H1 (cell line): Measurements from ENCODE around the gene TMEM140. TPM values are rescaled to one million over a fixed set of nuclear protein-coding genes. Genes with fewer than 3 reads are reported as not detected.

ENCODE experiments used
- CTCF ChIA-PET: fragments of 300-600 bp; sonication (Branson Sonifier 250); formaldehyde crosslinking; loops from one replicate; lab custom pipeline; 2021; ENCODE audit not compliant: partially characterized antibody; lab: Charles Lee
- POLR2A ChIA-PET: fragments of 300-600 bp; sonication (Branson Sonifier 250); formaldehyde crosslinking; loops from one replicate; lab custom pipeline; 2021; ENCODE audit warnings: inconsistent platforms; ENCODE audit not compliant: partially characterized antibody; lab: Charles Lee
- DNase-seq, 2 experiments: peaks; one replicate each; pipeline versions ENCODE4 v3.0.0 to v3.0.0-alpha.2; 2010 to 2022; ENCODE audit warnings: low spot score in 2 of 2, low read depth in 1 of 2, mixed read lengths in 1 of 2
- FAIRE-seq: peaks from 2 replicates; lab custom pipeline; 2011; peaks lifted over from hg19 to GRCh38; lab: Jason Lieb, UNC
- H2AFZ ChIP-seq: 2 replicates; pipeline ENCODE4 v1.8.1; 2012; ENCODE audit warnings: low read length, inconsistent platforms
- H2AK5ac ChIP-seq: 2 replicates; pipeline ENCODE4 v1.6.1; 2013; ENCODE audit warnings: low read depth, low read length
- H2BK120ac ChIP-seq: replicated peaks from 2 replicates; pipeline ENCODE3; 2013; ENCODE audit warnings: low read depth, low read length, inconsistent platforms
- H2BK12ac ChIP-seq: 2 replicates; pipeline ENCODE4 v1.6.1; 2013; ENCODE audit warnings: low read depth, low read length
- H2BK15ac ChIP-seq: 2 replicates; pipeline ENCODE4 v1.6.1; 2013; ENCODE audit warnings: low read length
- H2BK20ac ChIP-seq: 2 replicates; pipeline ENCODE4 v1.6.1; 2013; ENCODE audit warnings: low read length
- H2BK5ac ChIP-seq: 2 replicates; pipeline ENCODE4 v1.6.1; 2013; ENCODE audit warnings: low read depth, low read length
- H3K14ac ChIP-seq: 2 replicates; pipeline ENCODE4 v1.6.1; 2013; ENCODE audit warnings: inconsistent platforms; ENCODE audit not compliant: insufficient read length
- H3K18ac ChIP-seq: 2 replicates; pipeline ENCODE4 v1.6.1; 2013; ENCODE audit warnings: low read length; ENCODE audit errors: extremely low read depth
- H3K23ac ChIP-seq: 2 replicates; pipeline ENCODE4 v1.6.1; 2013; ENCODE audit warnings: inconsistent platforms; ENCODE audit not compliant: insufficient read length
- H3K23me2 ChIP-seq: 2 replicates; pipeline ENCODE4 v1.6.1; 2013; ENCODE audit warnings: low read depth, low read length
- H3K27ac ChIP-seq: 2 replicates; pipeline ENCODE4 v1.6.1; 2011; ENCODE audit warnings: low read depth, low read length, inconsistent platforms
- H3K27me3 ChIP-seq, 4 experiments: replicated peaks in 1 of 4; 1 replicate in 1 of 4; 2 replicates in 3 of 4; pipeline versions ENCODE4 v1.6.1 to v1.8.1; 2011 to 2013; ENCODE audit warnings: low read length in 3 of 4, mild to moderate bottlenecking in 3 of 4, inconsistent platforms in 2 of 4, mixed read lengths in 2 of 4, moderate library complexity in 1 of 4; ENCODE audit not compliant: control insufficient read depth in 3 of 4, insufficient read depth in 3 of 4; ENCODE audit errors: extremely low read depth in 1 of 4
- H3K36me3 ChIP-seq, 4 experiments: 2 replicates each; pipeline versions ENCODE4 v1.6.1 to v1.8.1; 2011 to 2013; ENCODE audit warnings: mild to moderate bottlenecking in 4 of 4, low read length in 3 of 4, moderate library complexity in 2 of 4, control low read depth in 1 of 4, inconsistent platforms in 1 of 4; ENCODE audit not compliant: insufficient read depth in 4 of 4, control insufficient read depth in 2 of 4
- H3K4ac ChIP-seq: replicated peaks from 2 replicates; pipeline ENCODE3; 2013; ENCODE audit warnings: low read length, low read depth, mixed read lengths, inconsistent platforms; ENCODE audit not compliant: insufficient read length
- H3K4me1 ChIP-seq, 4 experiments: replicated peaks in 1 of 4; 1 replicate in 1 of 4; 2 replicates in 3 of 4; pipeline versions ENCODE4 v1.6.1 to v1.8.1; 2011 to 2013; ENCODE audit warnings: low read length in 3 of 4, inconsistent platforms in 2 of 4, mixed read lengths in 1 of 4; ENCODE audit not compliant: insufficient read depth in 4 of 4, control insufficient read depth in 3 of 4
- H3K4me2 ChIP-seq, 2 experiments: 2 replicates each; pipeline versions ENCODE4 v1.6.1 to v1.8.1; 2011 to 2013; ENCODE audit warnings: low read depth in 2 of 2, low read length in 2 of 2, control low read depth in 1 of 2, inconsistent platforms in 1 of 2, mild to moderate bottlenecking in 1 of 2; ENCODE audit not compliant: insufficient read depth in 1 of 2
- H3K4me3 ChIP-seq, 4 experiments: fragments of 200-600, 300-600 bp in 1 of 4; sonication (generic), shearing (Covaris generic), sonication (Bioruptor Twin) in 1 of 4; 2 replicates each; pipeline versions ENCODE4 v1.5.1 to v1.8.1; 2011 to 2016; ENCODE audit warnings: low read length in 4 of 4, low read depth in 3 of 4, control low read depth in 2 of 4, inconsistent platforms in 2 of 4, mild to moderate bottlenecking in 2 of 4, mixed read lengths in 1 of 4, moderate library complexity in 1 of 4; ENCODE audit not compliant: insufficient read depth in 2 of 4; ENCODE audit errors: extremely low read depth in 1 of 4
- H3K56ac ChIP-seq: replicated peaks from 2 replicates; pipeline ENCODE3; 2013; ENCODE audit warnings: low read depth, mild to moderate bottlenecking, mixed read lengths, low read length, inconsistent platforms; ENCODE audit not compliant: insufficient read length
- H3K79me1 ChIP-seq: 2 replicates; pipeline ENCODE4 v1.6.1; 2013; ENCODE audit warnings: low read depth, low read length, control low read depth
- H3K79me2 ChIP-seq, 2 experiments: 2 replicates each; pipeline versions ENCODE4 v1.6.1 to v1.8.1; 2012 to 2013; ENCODE audit warnings: low read length in 2 of 2, mild to moderate bottlenecking in 2 of 2, inconsistent platforms in 1 of 2; ENCODE audit not compliant: insufficient read depth in 2 of 2, control insufficient read depth in 1 of 2
- H3K9ac ChIP-seq, 4 experiments: replicated peaks in 1 of 4; 1 replicate in 1 of 4; 2 replicates in 3 of 4; pipeline versions ENCODE4 v1.6.1 to v1.8.1; 2011 to 2013; ENCODE audit warnings: low read depth in 3 of 4, low read length in 3 of 4, control low read depth in 2 of 4, mild to moderate bottlenecking in 2 of 4, moderate library complexity in 2 of 4, inconsistent platforms in 1 of 4; ENCODE audit errors: extremely low read depth in 1 of 4
- H3K9me3 ChIP-seq, 2 experiments: 2 replicates each; pipeline versions ENCODE4 v1.6.1 to v1.8.1; 2012 to 2013; ENCODE audit warnings: mild to moderate bottlenecking in 2 of 2, moderate library complexity in 2 of 2, control low read depth in 1 of 2, inconsistent platforms in 1 of 2, low read depth in 1 of 2, low read length in 1 of 2, mixed read lengths in 1 of 2; ENCODE audit not compliant: insufficient read depth in 2 of 2
- H4K20me1 ChIP-seq, 2 experiments: replicated peaks in 1 of 2; 2 replicates each; pipeline versions ENCODE3 to v1.8.1; 2011 to 2013; ENCODE audit warnings: inconsistent platforms in 2 of 2, low read length in 2 of 2, mild to moderate bottlenecking in 1 of 2; ENCODE audit not compliant: insufficient read depth in 2 of 2, control insufficient read depth in 1 of 2
- H4K5ac ChIP-seq: 2 replicates; pipeline ENCODE4 v1.6.1; 2013; ENCODE audit warnings: low read length, low read depth, mixed read lengths, inconsistent platforms; ENCODE audit not compliant: insufficient read length
- H4K8ac ChIP-seq: 2 replicates; pipeline ENCODE4 v1.8.0; 2013; ENCODE audit warnings: mild to moderate bottlenecking, moderate library complexity, low read length, inconsistent platforms; ENCODE audit not compliant: insufficient read depth; ENCODE audit errors: extremely low read depth
- H4K91ac ChIP-seq: replicated peaks from 2 replicates; pipeline ENCODE3; 2013; ENCODE audit warnings: low read length, mixed read lengths, inconsistent platforms; ENCODE audit not compliant: insufficient read length
- E2F6 ChIP-seq: IDR thresholded peaks from 2 replicates; pipeline ENCODE4 v1.6.1; 2012; ENCODE audit warnings: inconsistent platforms
- FOSL1 ChIP-seq: IDR thresholded peaks from 2 replicates; pipeline ENCODE4 v1.6.1; 2011; ENCODE audit warnings: mild to moderate bottlenecking, low read depth, low read length, moderate library complexity; ENCODE audit not compliant: insufficient read depth
- HDAC2 ChIP-seq, 2 experiments: fragments of 300-600 bp in 1 of 2; sonication (generic) in 1 of 2; IDR thresholded peaks; 2 replicates each; pipeline ENCODE4 v1.6.1; 2011 to 2012; ENCODE audit warnings: low read depth in 2 of 2, low read length in 2 of 2, mild to moderate bottlenecking in 2 of 2, moderate library complexity in 2 of 2, borderline replicate concordance in 1 of 2, inconsistent platforms in 1 of 2
- JUND ChIP-seq: IDR thresholded peaks from 2 replicates; pipeline ENCODE4 v1.6.1; 2011; ENCODE audit warnings: mild to moderate bottlenecking, improper control_type of control experiment, low read length
- KDM4A ChIP-seq: IDR thresholded peaks from one replicate; pipeline ENCODE4 v1.7.1; 2012; ENCODE audit warnings: low read depth, mild to moderate bottlenecking, moderate library complexity, low read length, inconsistent platforms; ENCODE audit not compliant: severe bottlenecking
- NANOG ChIP-seq: IDR thresholded peaks from 2 replicates; pipeline ENCODE4 v1.6.1; 2011; ENCODE audit warnings: low read length, low read depth, mild to moderate bottlenecking, inconsistent platforms; ENCODE audit not compliant: insufficient read depth, poor library complexity, severe bottlenecking
- NRF1 ChIP-seq: IDR thresholded peaks from 2 replicates; pipeline ENCODE4 v1.6.1; 2011; ENCODE audit warnings: mild to moderate bottlenecking, low read depth, low read length, improper control_type of control experiment
- RBBP5 ChIP-seq: IDR thresholded peaks from 2 replicates; pipeline ENCODE4 v1.7.1; 2012; ENCODE audit warnings: low read depth, mild to moderate bottlenecking, inconsistent platforms, low read length, moderate library complexity, borderline replicate concordance
- TEAD4 ChIP-seq: IDR thresholded peaks from 2 replicates; pipeline ENCODE4 v1.6.1; 2012; ENCODE audit warnings: low read depth, low read length, inconsistent platforms, mixed read lengths
- WGBS, 2 experiments: shearing (Covaris generic) in 1 of 2; methylation state at CpG; one replicate each; pipeline versions ENCODE4 v1.1.6 to v1.1.7; 2013 to 2015; ENCODE audit warnings: low lambda C conversion rate in 2 of 2, mixed read lengths in 2 of 2, inconsistent platforms in 1 of 2, low coverage in 1 of 2, missing lambda C conversion rate in 1 of 2; ENCODE audit not compliant: insufficient replicate concordance in 2 of 2, insufficient coverage in 1 of 2, insufficient read length in 1 of 2; ENCODE audit errors: extremely low coverage in 1 of 2, missing lambda C conversion rate in 1 of 2; 5-methylcytosine and 5-hydroxymethylcytosine counted together
- polyA plus RNA-seq, 7 experiments: library from polyadenylated mRNA; depleted of rRNA in 3 of 7; stranded (reverse) in 5 of 7; unstranded in 2 of 7; fragments of >200 nt in 5 of 7; fragments of 200-250 nt in 2 of 7; gene quantifications; 1 replicate in 5 of 7; 2 replicates in 1 of 7; 4 replicates in 1 of 7; pipeline versions ENCODE4 v1.2.1 to v1.2.3, GENCODE V29; 2011 to 2013; ENCODE audit warnings: missing spikeins in 2 of 7, mixed read lengths in 2 of 7
- total RNA-seq: library from RNA; stranded (reverse); fragmentation: NEBNext Ultra II Directional; extraction: Animal tissue kit (Norgen Biotek cat#: 25700); gene quantifications from 2 replicates; pipeline ENCODE4 v1.2.1, GENCODE V29; 2021
- TF ChIP-seq, protein P1 (sequence below): IDR thresholded peaks from 2 replicates; pipeline ENCODE4 v1.6.1; 2012; ENCODE audit warnings: low read length, inconsistent platforms
- TF ChIP-seq, protein P2 (sequence below): IDR thresholded peaks from 2 replicates; pipeline ENCODE4 v1.6.1; 2011; ENCODE audit warnings: low read depth, mild to moderate bottlenecking, low read length; ENCODE audit not compliant: insufficient read depth

Gene TMEM140
- total and polyA plus RNA-seq, 2 of the 8 experiments (the other 6 are each of a cell fraction or from before 2014, with no cell fraction given): not detected

- Histone ChIP-seq H4K91ac (no peak overlapping the region), H3K79me2 (no peaks in the 10 kb centered on the region), H2AFZ (no peak overlapping the region), H2AK5ac (no peak overlapping the region), H2BK5ac (no peak overlapping the region), H3K79me1 (no peaks in the 10 kb centered on the region), H4K5ac (no peak overlapping the region), H3K9ac (no peak overlapping the region), H4K20me1 (no peaks in the 10 kb centered on the region), H2BK15ac (no peak overlapping the region), H3K23ac (no peak overlapping the region), H3K27ac (no peak overlapping the region), H3K18ac (no peak overlapping the region), H3K4me1 (no peaks in the 10 kb centered on the region), H4K8ac (no peak overlapping the region), H2BK12ac (no peak overlapping the region), H2BK120ac (no peak overlapping the region), H3K56ac (no peak overlapping the region), H3K4me2 (no peak overlapping the region), H3K4ac (no peak overlapping the region), H3K4me3 (no peak overlapping the region), H3K36me3 (no peaks in the 10 kb centered on the region), H3K14ac (no peak overlapping the region), H3K9me3 (no peaks in the 10 kb centered on the region), H3K27me3 (no peaks in the 10 kb centered on the region), H2BK20ac (no peak overlapping the region), H3K23me2 (no peaks in the 10 kb centered on the region)
- DNase-seq (no peak), FAIRE-seq (no peak)
- 83% methylated on average over 3 of the region's 3 CpGs; no CpG with 5 or more reads in 1 of the 2 experiments for WGBS, 2 experiments
- POLR2A ChIA-PET: no interaction called here
- CTCF ChIA-PET: no interaction called here
- TF ChIP-seq E2F6 (no peak), NRF1 (no peak), RBBP5 (no peak), KDM4A (no peak), HDAC2 (IDR thresholded peaks at IDR 0.05; ENCODE audit: borderline replicate concordance in 1 of 2, low read depth in 2 of 2, low read length in 2 of 2) (no peak), TEAD4 (no peak), FOSL1 (no peak), JUND (no peak), NANOG (no peak)
- TF ChIP-seq, protein P1, sequence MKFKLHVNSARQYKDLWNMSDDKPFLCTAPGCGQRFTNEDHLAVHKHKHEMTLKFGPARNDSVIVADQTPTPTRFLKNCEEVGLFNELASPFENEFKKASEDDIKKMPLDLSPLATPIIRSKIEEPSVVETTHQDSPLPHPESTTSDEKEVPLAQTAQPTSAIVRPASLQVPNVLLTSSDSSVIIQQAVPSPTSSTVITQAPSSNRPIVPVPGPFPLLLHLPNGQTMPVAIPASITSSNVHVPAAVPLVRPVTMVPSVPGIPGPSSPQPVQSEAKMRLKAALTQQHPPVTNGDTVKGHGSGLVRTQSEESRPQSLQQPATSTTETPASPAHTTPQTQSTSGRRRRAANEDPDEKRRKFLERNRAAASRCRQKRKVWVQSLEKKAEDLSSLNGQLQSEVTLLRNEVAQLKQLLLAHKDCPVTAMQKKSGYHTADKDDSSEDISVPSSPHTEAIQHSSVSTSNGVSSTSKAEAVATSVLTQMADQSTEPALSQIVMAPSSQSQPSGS: no peak
- TF ChIP-seq, protein P2, sequence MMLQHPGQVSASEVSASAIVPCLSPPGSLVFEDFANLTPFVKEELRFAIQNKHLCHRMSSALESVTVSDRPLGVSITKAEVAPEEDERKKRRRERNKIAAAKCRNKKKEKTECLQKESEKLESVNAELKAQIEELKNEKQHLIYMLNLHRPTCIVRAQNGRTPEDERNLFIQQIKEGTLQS: no peak
Observed at GRCh38 chr7:135098391-135098790, 49.5 kb upstream of the TMEM140 start.
